RCC 7860 (cell line): ENCODE measurements around the gene EXOSC2.
A peak's percentile ranks its signal among the peaks of the same experiment; 100 is the strongest.

Experiments
- DNase-seq: peaks from one replicate; pipeline ENCODE4 v3.0.0-alpha.2; 2015; ENCODE audit warnings: low spot score
- FAIRE-seq: peaks from 2 replicates; lab custom pipeline; 2012; peaks lifted over from hg19 to GRCh38; lab: Jason Lieb, UNC

The EXOSC2 gene

GRCh38 chr9:130693101-130693425 is 517 bp upstream of the EXOSC2 start:
- DNase-seq (no peak), FAIRE-seq (no peak)

- no peak for DNase-seq
- no peak for FAIRE-seq
Observed at GRCh38 chr9:130694205-130694604, 625 bp downstream of the EXOSC2 start.

DNA sequence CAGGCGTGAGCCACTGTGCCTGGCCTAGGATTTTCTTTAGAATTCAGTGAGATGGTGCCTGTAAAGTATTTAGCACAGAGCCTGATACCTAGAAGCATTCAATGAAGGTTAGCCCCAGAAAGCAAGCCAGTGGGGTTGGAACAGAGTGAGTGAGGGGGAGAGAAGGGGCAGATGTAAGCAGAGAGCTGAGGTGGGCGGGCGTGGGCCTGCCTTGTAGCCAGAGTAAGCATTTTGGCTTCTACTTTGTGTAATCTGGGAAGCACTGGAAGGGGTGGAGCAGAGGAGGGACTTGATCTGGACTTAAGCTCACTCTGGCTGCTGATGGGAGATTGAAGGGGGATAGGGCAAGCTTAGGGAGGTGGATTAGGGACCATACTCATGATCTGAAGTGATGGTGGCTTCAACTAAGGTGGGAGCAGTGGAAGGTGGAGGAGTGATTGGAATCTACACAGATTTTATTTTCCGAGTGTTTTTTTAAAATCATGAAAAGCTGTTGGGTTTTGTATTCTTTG is 2.6 kb downstream of the EXOSC2 start:
- DNase-seq, result no peak
- no peak for FAIRE-seq

- DNase-seq (no peak), FAIRE-seq (no peak)
Observed at GRCh38 chr9:130696996-130697395, 3.4 kb downstream of the EXOSC2 start.

- FAIRE-seq (peak; percentile 83), DNase-seq (peak; percentile 76)
Observed at GRCh38 chr9:130698514-130698913, 4.9 kb downstream of the EXOSC2 start.

DNA sequence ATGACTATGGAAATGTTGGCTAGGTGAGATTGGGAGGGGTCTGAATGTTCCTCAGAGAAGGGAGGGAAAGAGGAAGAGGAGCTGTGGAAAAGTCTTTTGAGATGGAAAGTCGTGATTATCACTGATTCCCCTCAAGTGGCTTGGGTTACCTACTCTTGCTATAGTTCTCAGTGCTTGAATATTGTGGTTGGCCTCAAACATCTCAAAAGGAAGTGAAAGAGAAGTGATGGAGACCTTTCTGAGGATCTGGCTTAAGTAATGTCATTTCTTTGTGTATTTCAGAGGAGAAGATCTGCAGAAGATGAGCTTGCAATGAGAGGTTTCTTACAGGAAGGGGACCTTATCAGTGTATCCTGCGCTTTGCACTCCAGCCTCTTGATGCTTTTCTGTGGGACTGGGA is 5.5 kb downstream of the EXOSC2 start:
- DNase-seq (no peak), FAIRE-seq (no peak)

GRCh38 chr9:130701059-130702022 is 7.8 kb downstream of the EXOSC2 start:
- DNase-seq, result peak; percentile 20
- no peak for FAIRE-seq

- FAIRE-seq (no peak), DNase-seq (no peak)
Observed at GRCh38 chr9:130703501-130703900, 9.9 kb downstream of the EXOSC2 start.

- DNase-seq, result peak; percentile 26
- FAIRE-seq, result peak; percentile 4
Observed at GRCh38 chr9:130707225-130707976, 13.8 kb downstream of the EXOSC2 start.

GRCh38 chr9:130710822-130711352 is 17.3 kb downstream of the EXOSC2 start:
- no peak for FAIRE-seq
- DNase-seq, result no peak

GRCh38 chr9:130711469-130711868 is 17.9 kb downstream of the EXOSC2 start:
- DNase-seq, result no peak
- no peak for FAIRE-seq

DNA sequence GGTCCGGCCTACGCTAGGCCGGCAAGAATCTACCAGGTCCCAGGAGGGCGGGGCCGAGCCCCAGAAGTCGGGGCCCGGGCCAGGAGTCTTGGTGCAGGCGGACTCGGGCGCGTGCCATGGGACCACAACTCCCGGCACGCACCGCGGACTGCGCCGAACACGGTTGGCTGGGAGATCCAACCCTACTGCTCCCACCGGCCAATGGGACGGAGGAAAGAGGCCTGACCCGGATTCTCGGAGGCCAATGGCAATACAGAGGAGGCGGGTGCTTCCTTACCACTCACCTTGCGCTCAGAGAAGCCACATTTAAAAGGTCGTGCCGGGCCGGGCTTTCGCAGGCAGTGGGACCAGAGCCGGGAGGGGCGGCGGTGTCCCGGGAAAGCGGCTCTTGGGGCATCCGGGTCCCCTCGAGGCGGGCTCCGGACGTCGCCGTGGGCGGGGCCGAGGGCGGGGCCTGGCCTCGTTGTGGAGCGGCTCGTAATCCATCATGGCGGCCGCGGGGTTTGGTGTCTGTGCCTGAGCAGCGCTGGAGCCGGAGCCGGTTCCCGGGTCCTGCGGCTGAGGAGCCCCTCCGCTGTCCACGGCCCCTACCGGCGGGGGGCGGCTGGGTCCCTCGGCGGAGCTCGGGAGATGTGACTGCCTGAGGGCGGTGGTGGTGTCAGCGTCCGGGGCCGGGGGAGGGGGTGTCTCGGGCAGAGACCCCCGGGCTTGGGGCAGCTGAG is 19.1 kb downstream of the EXOSC2 start:
- FAIRE-seq (peak; percentile 86), DNase-seq (peak; percentile 96)

- FAIRE-seq, result no peak
- DNase-seq, result peak; percentile 25
Observed at GRCh38 chr9:130713286-130713960, 19.8 kb downstream of the EXOSC2 start.

- FAIRE-seq, result no peak
- no peak for DNase-seq
Observed at GRCh38 chr9:130714586-130715110, 21.1 kb downstream of the EXOSC2 start.

GRCh38 chr9:130715270-130715669 is 21.7 kb downstream of the EXOSC2 start:
- FAIRE-seq (no peak), DNase-seq (no peak)

DNA sequence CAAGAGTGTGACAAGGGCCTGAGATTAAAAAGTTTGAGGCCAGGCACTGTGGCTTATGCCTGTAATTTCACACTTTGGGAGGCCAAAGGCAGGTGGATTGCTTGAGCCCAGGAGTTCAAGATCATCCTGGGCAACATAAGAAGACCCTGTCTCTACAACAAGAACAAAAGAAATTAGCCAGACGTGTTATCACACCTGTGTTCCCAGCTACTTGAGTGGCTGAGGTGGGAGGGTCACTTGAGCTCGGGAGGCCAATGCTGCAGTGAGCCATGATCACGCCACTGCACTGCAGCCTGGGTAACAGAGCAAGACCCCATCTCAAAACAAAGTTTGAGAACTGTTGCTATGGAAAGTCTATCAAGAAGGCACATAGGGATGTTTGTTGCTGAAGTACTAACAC is 25.0 kb downstream of the EXOSC2 start:
- FAIRE-seq (no peak), DNase-seq (no peak)

GRCh38 chr9:130720762-130721161 is 27.2 kb downstream of the EXOSC2 start:
- no peak for FAIRE-seq
- DNase-seq, result no peak

GRCh38 chr9:130728721-130729120 is 35.1 kb downstream of the EXOSC2 start:
- no peak for DNase-seq
- no peak for FAIRE-seq

- DNase-seq (no peak), FAIRE-seq (no peak)
Observed at GRCh38 chr9:130729145-130729544, 35.6 kb downstream of the EXOSC2 start.

- FAIRE-seq (no peak), DNase-seq (no peak)
Observed at GRCh38 chr9:130731355-130731754, 37.8 kb downstream of the EXOSC2 start.
